GM23338 (cell line): ENCODE data around the gene NRL. TPM values are rescaled to one million over a fixed set of nuclear protein-coding genes. Genes with fewer than 3 reads are reported as not detected.
"Not testable (repeated sequence)": the region's sequence is repeated elsewhere in the genome, so short reads cannot be mapped to it uniquely, and the experiment has no call there.

Source experiments
- ATAC-seq: fragments of 200-7000 bp; cut with Tn5 transposase; 3 replicates; pipeline ENCODE4 v1.9.1; 2020
- DNase-seq: peaks from one replicate; pipeline ENCODE4 v3.0.0-alpha.2; 2015; ENCODE audit warnings: low spot score
- H2AFZ ChIP-seq: fragments of 200-600 bp; sonication (generic); 2 replicates; pipeline ENCODE4 v1.8.0; 2016; ENCODE audit warnings: antibody characterized with exemption, mild to moderate bottlenecking, moderate library complexity
- H3F3A ChIP-seq: fragments of 200-600 bp; sonication (generic); replicated peaks from 2 replicates; pipeline ENCODE4 v1.8.0; 2017; ENCODE audit warnings: antibody characterized with exemption, mixed run types, low read depth
- H3K27ac ChIP-seq: fragments of 200-600 bp; sonication (generic); 2 replicates; pipeline ENCODE4 v1.6.1; 2016; ENCODE audit warnings: low read depth
- H3K27me3 ChIP-seq: fragments of 200-600 bp; sonication (generic); 2 replicates; pipeline ENCODE4 v1.8.0; 2016; ENCODE audit warnings: mild to moderate bottlenecking, mixed run types, moderate library complexity; ENCODE audit not compliant: insufficient read depth
- H3K36me3 ChIP-seq: fragments of 200-600 bp; sonication (generic); 2 replicates; pipeline ENCODE4 v1.8.0; 2016; ENCODE audit warnings: mild to moderate bottlenecking; ENCODE audit not compliant: insufficient read depth
- H3K4me1 ChIP-seq: fragments of 200-600 bp; sonication (generic); 2 replicates; pipeline ENCODE4 v1.8.0; 2016; ENCODE audit warnings: mild to moderate bottlenecking, moderate library complexity; ENCODE audit not compliant: insufficient read depth
- H3K4me2 ChIP-seq: fragments of 200-600 bp; sonication (generic); 2 replicates; pipeline ENCODE4 v1.7.1; 2017; ENCODE audit warnings: mixed run types
- H3K4me3 ChIP-seq: fragments of 200-600 bp; sonication (generic); 2 replicates; pipeline ENCODE4 v1.6.1; 2016; ENCODE audit warnings: mixed run types
- H3K79me2 ChIP-seq: fragments of 200-600 bp; sonication (generic); replicated peaks from 2 replicates; pipeline ENCODE4 v1.8.0; 2017; ENCODE audit warnings: mild to moderate bottlenecking; ENCODE audit not compliant: insufficient read depth
- H3K9me2 ChIP-seq: fragments of 200-600 bp; sonication (generic); 2 replicates; pipeline ENCODE4 v1.8.0; 2017; ENCODE audit not compliant: insufficient read depth
- H4K20me1 ChIP-seq: fragments of 200-600 bp; sonication (generic); replicated peaks from 2 replicates; pipeline ENCODE4 v1.8.0; 2017; ENCODE audit warnings: mild to moderate bottlenecking; ENCODE audit not compliant: insufficient read depth
- H3K27ac Mint-ChIP-seq: 2 replicates; pipeline ENCODE4 v1.8.0; 2020; ENCODE audit warnings: inconsistent platforms, mild to moderate bottlenecking, moderate library complexity, mixed read lengths
- H3K27me3 Mint-ChIP-seq: 3 replicates; pipeline ENCODE4 v1.8.0; 2022; ENCODE audit warnings: low read depth, mild to moderate bottlenecking, moderate library complexity, mixed read lengths, inconsistent platforms; ENCODE audit not compliant: insufficient read depth, poor library complexity
- H3K36me3 Mint-ChIP-seq: 3 replicates; pipeline ENCODE4 v1.8.0; 2021; ENCODE audit warnings: low read depth, mild to moderate bottlenecking, inconsistent platforms, moderate library complexity, mixed read lengths
- H3K4me1 Mint-ChIP-seq: 3 replicates; pipeline ENCODE4 v1.8.0; 2020; ENCODE audit warnings: mild to moderate bottlenecking, inconsistent platforms, mixed read lengths
- H3K4me3 Mint-ChIP-seq: 3 replicates; pipeline ENCODE4 v1.8.0; 2021; ENCODE audit warnings: moderate library complexity, mild to moderate bottlenecking, inconsistent platforms, mixed read lengths
- H3K9me3 Mint-ChIP-seq: 3 replicates; pipeline ENCODE4 v1.8.0; 2020; ENCODE audit warnings: moderate library complexity, mild to moderate bottlenecking, inconsistent platforms, mixed read lengths
- EZH2 ChIP-seq: fragments of 200-600 bp; sonication (generic); IDR thresholded peaks from one replicate; pipeline ENCODE4 v1.8.0; 2017; ENCODE audit warnings: antibody characterized with exemption, mild to moderate bottlenecking, low read depth; ENCODE audit not compliant: unreplicated experiment
- JUNB ChIP-seq: IDR thresholded peaks from one replicate; pipeline ENCODE4 v1.6.1; 2016; ENCODE audit warnings: antibody characterized with exemption; ENCODE audit not compliant: unreplicated experiment
- NANOG ChIP-seq: IDR thresholded peaks from 2 replicates; pipeline ENCODE4 v1.6.1; 2016; ENCODE audit warnings: antibody characterized with exemption, borderline replicate concordance
- POLR2AphosphoS5 ChIP-seq: IDR thresholded peaks from 2 replicates; pipeline ENCODE4 v1.6.1; 2016; ENCODE audit warnings: antibody characterized with exemption, low read depth
- REST ChIP-seq: IDR thresholded peaks from one replicate; pipeline ENCODE4 v1.6.1; 2018; ENCODE audit warnings: antibody characterized with exemption; ENCODE audit not compliant: unreplicated experiment
- polyA plus RNA-seq: library from polyadenylated mRNA; unstranded; fragments of >200 nt; fragmentation: Nextera tagmentation; extraction: Ambion mirVana; gene quantifications from 2 replicates; pipeline ENCODE4 v1.2.1, GENCODE V29; 2016
- total RNA-seq: library from RNA; depleted of rRNA; stranded (reverse); fragments of >200 nt; shearing (Covaris generic); gene quantifications from 2 replicates; pipeline ENCODE4 v1.2.3, GENCODE V29; 2014
- TF ChIP-seq, protein P1 (sequence below), 2 experiments: fragments of 200-600 bp in 1 of 2; sonication (generic) in 1 of 2; conservative IDR thresholded peaks; 2 replicates each; pipeline versions ENCODE4 v1.5.1 to v1.6.1; 2016 to 2017; ENCODE audit warnings: antibody characterized with exemption in 2 of 2, low read depth in 2 of 2, mild to moderate bottlenecking in 2 of 2, moderate library complexity in 1 of 2

The NRL gene
- total and polyA plus RNA-seq, 2 experiments from 2014 or later: 1.8 to 2.2 TPM

DNA sequence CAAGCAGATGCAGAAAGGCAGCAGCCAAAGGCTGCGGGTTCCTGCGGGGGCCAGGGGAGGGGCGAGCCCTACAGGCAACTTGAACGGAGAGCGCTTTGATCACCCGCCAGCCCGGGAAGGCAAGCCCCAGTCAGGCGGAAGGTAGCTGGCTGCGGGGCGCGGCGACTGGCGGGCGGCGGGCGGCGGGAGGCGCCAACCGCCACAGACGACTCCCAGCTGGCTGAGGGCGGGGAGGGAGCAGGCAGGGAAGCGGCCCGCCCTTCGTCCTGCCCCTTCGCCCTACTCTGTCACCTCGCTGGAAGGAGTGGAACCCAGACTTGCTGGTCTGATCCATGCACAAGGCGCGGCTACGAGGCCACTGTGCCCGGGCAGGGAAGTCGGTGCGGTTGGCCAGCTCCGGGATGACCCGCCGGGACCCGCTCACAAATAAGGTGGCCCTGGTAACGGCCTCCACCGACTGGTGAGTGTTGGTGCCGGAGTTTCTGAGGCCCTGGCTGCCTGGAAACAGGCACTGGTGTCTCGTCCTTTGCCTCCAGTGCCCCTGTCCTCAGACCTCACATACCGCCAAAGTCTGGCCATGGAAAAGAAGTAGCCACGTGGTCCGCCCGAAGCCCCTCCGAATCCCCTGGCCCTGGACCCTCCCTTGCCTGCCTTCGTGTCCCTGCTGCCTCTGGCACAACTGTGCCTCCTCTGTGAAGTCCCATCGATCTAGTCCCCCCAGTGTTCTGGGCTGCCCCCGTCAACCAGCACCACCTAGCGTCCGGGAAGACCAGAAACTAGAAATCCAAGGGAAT lies 78.4 kb downstream of the NRL start:
- Histone ChIP-seq H3K36me3 (no peaks in the 10 kb centered on the region), H4K20me1 (no peaks in the 10 kb centered on the region), H3K9me2 (no peaks in the 10 kb centered on the region), H3K27ac (peak overlapping the region; percentile 39; the same call in 1 of the 2 replicates), H3K79me2 (no peaks in the 10 kb centered on the region), H3K4me1 (0 out of 2 replicates have a peak, but pooled peaks cover 3% of the 10 kb centered on the region), H3K4me3 (peak overlapping the region; percentile 72), H3F3A (no peaks in the 10 kb centered on the region), H2AFZ (peak overlapping the region; percentile 93), H3K27me3 (0 out of 2 replicates have a peak, but pooled peaks cover 4% of the 10 kb centered on the region), H3K4me2 (peak overlapping the region; percentile 88)
- peak; percentile 87 for ATAC-seq
- Mint-ChIP-seq H3K9me3 (peaks cover 15% of the 10 kb centered on the region), H3K4me1 (peaks cover 10% of the 10 kb centered on the region; the same call in 2 of the 3 replicates), H3K27ac (peak overlapping the region; percentile 44; the same call in 1 of the 2 replicates), H3K4me3 (peak overlapping the region; percentile 86), H3K36me3 (peaks cover 2% of the 10 kb centered on the region; the same call in 1 of the 3 replicates), H3K27me3 (peaks cover 3% of the 10 kb centered on the region)
- DNase-seq: peak; percentile 83
- TF ChIP-seq NANOG (no peak), POLR2AphosphoS5 (peak; percentile 74), EZH2 (no peak), JUNB (no peak), REST (no peak)
- TF ChIP-seq, protein P1, sequence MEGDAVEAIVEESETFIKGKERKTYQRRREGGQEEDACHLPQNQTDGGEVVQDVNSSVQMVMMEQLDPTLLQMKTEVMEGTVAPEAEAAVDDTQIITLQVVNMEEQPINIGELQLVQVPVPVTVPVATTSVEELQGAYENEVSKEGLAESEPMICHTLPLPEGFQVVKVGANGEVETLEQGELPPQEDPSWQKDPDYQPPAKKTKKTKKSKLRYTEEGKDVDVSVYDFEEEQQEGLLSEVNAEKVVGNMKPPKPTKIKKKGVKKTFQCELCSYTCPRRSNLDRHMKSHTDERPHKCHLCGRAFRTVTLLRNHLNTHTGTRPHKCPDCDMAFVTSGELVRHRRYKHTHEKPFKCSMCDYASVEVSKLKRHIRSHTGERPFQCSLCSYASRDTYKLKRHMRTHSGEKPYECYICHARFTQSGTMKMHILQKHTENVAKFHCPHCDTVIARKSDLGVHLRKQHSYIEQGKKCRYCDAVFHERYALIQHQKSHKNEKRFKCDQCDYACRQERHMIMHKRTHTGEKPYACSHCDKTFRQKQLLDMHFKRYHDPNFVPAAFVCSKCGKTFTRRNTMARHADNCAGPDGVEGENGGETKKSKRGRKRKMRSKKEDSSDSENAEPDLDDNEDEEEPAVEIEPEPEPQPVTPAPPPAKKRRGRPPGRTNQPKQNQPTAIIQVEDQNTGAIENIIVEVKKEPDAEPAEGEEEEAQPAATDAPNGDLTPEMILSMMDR (conservative IDR thresholded peaks at IDR 0.05; ENCODE audit: low read depth in 2 of 2): peak; percentile 85 to 86

DNA sequence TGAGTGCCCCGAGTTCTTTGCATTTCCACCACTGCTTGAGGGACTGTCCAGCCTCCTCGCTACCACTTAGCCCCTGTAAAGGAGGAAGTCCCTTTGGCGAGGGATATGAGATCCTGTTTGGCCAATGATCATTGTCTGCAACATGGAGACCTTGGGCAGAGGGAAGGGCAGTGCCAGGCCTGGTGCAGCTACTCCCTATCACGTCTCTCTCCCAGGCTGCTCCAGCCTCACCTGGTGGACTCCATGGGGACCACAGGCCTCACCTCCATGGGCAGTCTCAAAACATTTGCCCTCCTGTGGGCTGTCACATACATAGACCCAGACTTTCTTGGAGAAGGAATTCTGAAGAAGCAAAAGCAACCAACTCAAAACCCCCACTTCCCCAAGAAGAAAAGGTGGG lies 79.0 kb downstream of the NRL start:
- H3K36me3 ChIP-seq, H3K4me1 ChIP-seq, H3K27me3 ChIP-seq, H3F3A ChIP-seq, H3K27me3 Mint-ChIP-seq, H3K4me1 Mint-ChIP-seq, H3K27ac Mint-ChIP-seq, H4K20me1 ChIP-seq, H3K79me2 ChIP-seq, H3K9me2 ChIP-seq, H3K27ac ChIP-seq, DNase-seq, H3K36me3 Mint-ChIP-seq: not testable (repeated sequence)
- peak; percentile 78 for ATAC-seq
- peak overlapping the region; percentile 88 for H3K4me2 ChIP-seq
- Mint-ChIP-seq H3K9me3 (peaks cover 21% of the 10 kb centered on the region), H3K4me3 (peak overlapping the region; percentile 86)
- H3K4me3 ChIP-seq: peak overlapping the region; percentile 72; the same call in 1 of the 2 replicates
- TF ChIP-seq, protein P1 (conservative IDR thresholded peaks at IDR 0.05; ENCODE audit: low read depth in 2 of 2): 0 out of 4 replicates have a peak, but pooled peaks of 1 of the 2 experiments have one; percentile 15
- peak overlapping the region; percentile 59; the same call in 1 of the 2 replicates for H2AFZ ChIP-seq
